GM19463 (cell line): ENCODE measurements around the gene ACACA.
"Not testable (repeated sequence)": the region's sequence is repeated elsewhere in the genome, so short reads cannot be mapped to it uniquely, and the experiment has no call there.

ENCODE experiments used
- ATAC-seq: cut with Tn5 transposase; IDR thresholded peaks from one replicate; pipeline ENCODE4 v1.9.1; 2021; ENCODE audit warnings: mild to moderate bottlenecking, moderate library complexity; ENCODE audit not compliant: unreplicated experiment

The ACACA gene

GRCh38 chr17:37406635-37407461 lies at the start of gene ACACA, which contains the start of gene TADA2A:
TSS of gene ACACA (minus strand) at chr17:37406836. CDS start at chr17:37406299, 537 bp downstream.
TSS of gene TADA2A (plus strand) at chr17:37406886. CDS start at chr17:37411366, 4,480 bp downstream.
- ATAC-seq: peak; percentile 93

DNA sequence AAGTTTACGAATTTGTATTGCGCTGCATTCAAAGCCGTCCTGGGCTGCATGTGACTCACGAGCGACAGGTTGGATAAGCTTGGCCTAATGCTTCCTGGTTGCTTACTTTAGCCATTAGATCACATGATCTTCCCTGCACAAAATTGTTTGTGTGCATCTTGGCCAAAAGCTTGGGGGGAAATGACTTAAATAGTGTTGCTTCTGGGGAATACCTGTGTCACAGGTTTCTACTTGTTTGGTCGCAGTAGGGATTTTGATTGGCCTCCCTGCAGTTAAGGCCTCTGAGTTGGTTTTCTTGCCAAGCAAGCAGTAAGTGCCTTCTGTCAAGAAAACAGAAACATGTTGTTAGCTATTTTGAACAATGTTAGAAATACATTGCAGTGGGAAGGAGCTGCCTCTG lies 43.5 kb upstream of the ACACA start:
- no peak for ATAC-seq

GRCh38 chr17:37447641-37448040 lies 41.0 kb upstream of the ACACA start:
- no peak for ATAC-seq

GRCh38 chr17:37446027-37446426 lies 39.4 kb upstream of the ACACA start:
- ATAC-seq: no peak

DNA sequence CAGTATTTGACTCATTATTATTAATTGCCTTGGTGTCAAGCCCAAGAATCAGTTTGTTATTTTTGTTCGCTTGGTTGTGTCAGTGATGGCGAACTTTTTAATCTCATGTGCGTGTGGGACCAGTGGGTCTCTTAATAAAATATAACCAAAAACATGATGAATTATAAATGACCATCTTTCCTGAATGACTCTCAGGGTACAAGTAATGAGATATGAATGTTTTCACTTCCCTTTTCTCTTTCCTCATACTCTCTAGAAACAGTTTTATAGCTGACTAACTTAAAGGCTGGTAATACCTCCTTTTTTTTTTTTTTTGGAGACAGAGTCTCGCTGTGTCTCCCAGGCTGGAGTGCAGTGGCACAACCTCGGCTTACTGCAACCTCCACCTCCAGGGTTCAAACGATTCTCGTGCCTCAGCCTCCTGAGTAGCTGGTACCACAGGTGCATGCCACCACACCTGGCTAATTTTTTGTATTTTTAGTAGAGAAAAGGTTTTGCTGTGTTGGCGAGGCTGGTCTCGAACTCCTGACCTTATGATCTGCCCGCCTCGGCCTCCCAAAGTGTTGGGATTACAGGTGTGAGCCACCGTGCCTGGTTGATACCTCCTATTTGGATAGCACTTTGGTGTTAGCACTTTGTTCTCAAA lies 34.9 kb upstream of the ACACA start:
- not testable (repeated sequence) for ATAC-seq

GRCh38 chr17:37440424-37440823 lies 33.8 kb upstream of the ACACA start:
- no peak for ATAC-seq

- no peak for ATAC-seq
Observed at GRCh38 chr17:37438141-37438540, 31.5 kb upstream of the ACACA start.

GRCh38 chr17:37432671-37433070 lies 26.0 kb upstream of the ACACA start:
- no peak for ATAC-seq

- ATAC-seq: no peak
Observed at GRCh38 chr17:37430051-37430627, 23.5 kb upstream of the ACACA start.

DNA sequence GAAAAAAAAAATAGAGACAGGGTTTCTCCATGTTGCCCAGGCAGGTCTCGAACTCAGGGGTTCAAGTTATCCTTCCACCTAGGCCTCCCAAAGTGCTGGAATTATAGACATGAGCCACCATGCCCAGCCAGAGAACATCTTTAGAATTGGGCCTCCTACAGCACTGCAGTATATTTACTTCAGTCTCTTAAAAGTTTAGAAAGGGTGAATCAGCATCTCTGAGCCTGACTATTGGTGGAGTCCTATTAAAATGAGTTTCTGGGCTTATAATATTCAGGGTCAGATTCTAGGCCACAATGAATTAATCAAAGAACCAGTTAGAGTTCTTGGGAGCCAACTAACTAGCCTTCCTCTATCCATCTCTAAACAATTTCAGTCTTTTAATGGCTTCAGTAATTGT lies 22.8 kb upstream of the ACACA start:
- no peak for ATAC-seq

GRCh38 chr17:37429039-37429438 lies 22.4 kb upstream of the ACACA start:
- ATAC-seq: no peak

- ATAC-seq: no peak
Observed at GRCh38 chr17:37425268-37425667, 18.6 kb upstream of the ACACA start.

DNA sequence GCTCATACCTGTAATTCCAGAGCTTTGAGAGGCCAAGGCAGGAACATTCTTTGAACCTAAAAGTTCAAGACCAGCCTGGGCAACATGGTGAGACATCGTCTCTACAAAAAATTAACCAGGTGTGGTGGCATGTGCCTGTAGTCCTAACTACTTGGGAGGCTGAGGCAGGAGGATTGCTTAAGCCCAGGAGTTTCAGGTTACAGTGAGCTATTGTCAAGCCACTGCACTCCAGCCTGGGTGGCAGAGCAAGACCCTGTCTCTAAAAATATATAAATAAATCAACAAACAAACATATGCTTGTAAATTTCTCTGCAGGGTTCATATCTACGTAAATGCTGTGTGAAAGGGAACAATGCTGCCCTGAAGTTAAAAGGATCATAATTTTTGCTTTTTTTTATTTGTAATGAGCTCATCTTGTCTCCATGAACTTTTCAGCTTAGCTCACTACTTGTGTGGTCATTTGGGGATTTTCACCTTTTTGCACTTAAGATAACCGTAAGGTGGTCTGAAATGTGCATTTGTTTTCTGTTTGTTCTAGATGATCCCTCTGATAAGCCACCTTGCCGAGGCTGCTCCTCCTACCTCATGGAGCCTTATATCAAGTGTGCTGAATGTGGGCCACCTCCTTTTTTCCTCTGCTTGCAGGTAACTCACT lies 16.5 kb upstream of the ACACA start:
- ATAC-seq: no peak

DNA sequence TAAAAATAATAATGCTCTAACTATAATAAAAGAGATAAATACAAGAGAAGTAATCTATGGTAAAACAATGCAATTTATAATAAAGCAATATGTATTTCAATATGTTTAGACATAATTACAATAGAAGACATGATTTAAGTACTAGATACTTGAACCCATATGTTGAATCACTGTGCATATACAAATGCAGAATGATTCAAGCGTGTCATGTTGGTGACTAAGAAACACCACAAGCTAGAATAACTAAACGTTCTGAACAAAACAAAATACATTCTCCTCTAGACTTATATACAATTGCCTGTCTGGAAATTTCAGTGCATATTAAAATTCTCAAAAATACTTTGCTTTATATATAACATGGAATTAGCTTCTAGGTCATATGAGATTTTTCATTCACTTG lies 11.2 kb upstream of the ACACA start:
- ATAC-seq: no peak

- ATAC-seq: no peak
Observed at GRCh38 chr17:37413875-37414519, 7.4 kb upstream of the ACACA start.

- no peak for ATAC-seq
Observed at GRCh38 chr17:37410357-37410756, 3.7 kb upstream of the ACACA start.

GRCh38 chr17:37408145-37408479 lies 1.5 kb upstream of the ACACA start:
- ATAC-seq: not testable (repeated sequence)

DNA sequence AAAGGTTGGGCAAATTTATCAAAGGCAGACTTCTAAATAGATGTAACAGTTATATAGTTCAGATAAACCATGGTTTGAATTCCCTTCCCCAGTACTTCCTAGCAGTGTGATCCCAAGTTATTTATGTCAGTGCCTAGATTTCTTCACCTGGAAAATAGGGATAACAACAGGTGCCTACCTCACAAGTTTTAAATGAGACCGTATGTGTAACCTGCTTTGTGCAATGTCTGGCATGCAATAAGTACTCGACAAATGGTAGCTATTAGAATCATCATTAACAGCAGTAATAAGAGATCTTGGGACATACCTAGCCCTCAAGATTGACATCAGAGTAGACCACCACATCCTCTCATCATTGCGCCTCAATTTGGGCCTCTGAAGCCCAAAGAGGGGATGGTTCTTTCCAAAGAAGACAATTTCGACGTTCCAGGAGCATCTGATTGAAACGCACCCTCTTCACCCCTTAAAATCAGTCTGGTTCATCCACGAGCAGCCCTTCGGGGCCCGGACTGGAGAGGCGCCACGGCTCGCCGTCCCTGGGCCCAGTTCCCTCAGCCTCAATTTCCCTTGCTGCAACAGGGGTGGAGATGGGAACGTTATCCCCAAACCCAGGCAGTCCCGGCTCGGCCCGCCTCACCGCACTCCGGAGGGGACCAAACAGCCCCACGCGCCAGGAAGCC lies 541 bp downstream of the ACACA start:
- peak; percentile 22 for ATAC-seq

DNA sequence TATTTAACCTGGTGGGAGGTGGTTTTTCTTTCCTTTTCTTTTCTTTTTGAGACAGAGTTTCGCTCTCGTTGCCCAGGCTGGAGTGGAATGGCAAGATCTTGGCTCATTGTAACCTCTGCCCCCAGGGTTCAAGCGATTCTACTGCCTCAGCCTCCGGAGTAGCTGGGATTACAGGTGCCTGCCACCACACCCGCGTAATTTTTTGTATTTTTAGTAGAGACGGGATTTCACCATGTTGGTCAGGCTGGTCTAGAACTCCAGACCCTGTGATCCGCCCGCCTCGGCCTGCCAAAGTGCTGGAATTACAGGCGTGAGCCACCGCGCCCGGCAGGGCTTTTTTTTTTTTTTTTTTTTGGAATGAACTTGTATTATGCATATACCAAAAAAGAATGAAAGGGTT lies 1.1 kb downstream of the ACACA start:
- ATAC-seq: not testable (repeated sequence)

GRCh38 chr17:37400505-37400904 lies 6.1 kb downstream of the ACACA start:
- ATAC-seq: no peak
